K562 (cell line): ENCODE measurements around the gene TSC22D2. TPM values are rescaled to one million over a fixed set of nuclear protein-coding genes. Genes with fewer than 3 reads are reported as not detected.
A peak's percentile ranks its signal among the peaks of the same experiment; 100 is the strongest.

ENCODE experiments used
- ATAC-seq: fragments of 200-7000 bp; cut with Tn5 transposase; 3 replicates; pipeline ENCODE4 v1.9.1; 2020; ENCODE audit warnings: moderate library complexity
- BruUV-seq: library from RNA; stranded (reverse); fragments of 400-500 nt; replicated peaks from 2 replicates; lab custom pipeline; 2021; lab: Mats Ljungman, UMichigan
- CTCF ChIA-PET: fragments of 300-600 bp; formaldehyde crosslinking; extraction: SDS; loops from one replicate; lab custom pipeline; 2021; ENCODE audit warnings: low intra/inter-chr PET ratio; lab: Yijun Ruan, JAX
- POLR2A ChIA-PET: fragments of 300-600, 350-650 bp; sonication (Branson Sonifier 250); formaldehyde crosslinking; extraction: SDS; loops from one replicate; lab custom pipeline; 2021; ENCODE audit warnings: antibody characterized with exemption, inconsistent platforms; lab: Yijun Ruan, JAX
- DNase-seq, 4 experiments: peaks; one replicate each; pipeline versions ENCODE4 v3.0.0 to v3.0.0-alpha.2; 2011 to 2018; ENCODE audit warnings: low spot score in 3 of 4, mixed read lengths in 3 of 4; ENCODE audit errors: extremely low read depth in 1 of 4
- FAIRE-seq: peaks from 2 replicates; lab custom pipeline; 2011; peaks lifted over from hg19 to GRCh38; lab: Jason Lieb, UNC
- H2AFZ ChIP-seq: 2 replicates; pipeline ENCODE4 v1.6.0; 2011; ENCODE audit warnings: low read depth, low read length, control low read depth, inconsistent platforms
- H3K27ac ChIP-seq: fragments of 200-600 bp; 3 replicates; pipeline ENCODE4 v1.8.0; 2011; ENCODE audit warnings: low read depth, mild to moderate bottlenecking, control low read depth, inconsistent platforms, low read length, moderate library complexity, mixed read lengths; ENCODE audit errors: extremely low read depth
- H3K27me3 ChIP-seq, 2 experiments: fragments of 300-600 bp in 1 of 2; 2 replicates in 1 of 2; 3 replicates in 1 of 2; pipeline versions ENCODE4 v1.6.0 to v1.8.0; 2011; ENCODE audit warnings: inconsistent platforms in 2 of 2, low read length in 2 of 2, mild to moderate bottlenecking in 1 of 2, mixed read lengths in 1 of 2, moderate library complexity in 1 of 2; ENCODE audit not compliant: control insufficient read depth in 2 of 2, insufficient read depth in 2 of 2
- H3K36me3 ChIP-seq: fragments of 300-600 bp; 3 replicates; pipeline ENCODE4 v1.8.0; 2011; ENCODE audit warnings: mild to moderate bottlenecking, low read length, inconsistent platforms; ENCODE audit not compliant: control insufficient read depth, insufficient read depth
- H3K4me1 ChIP-seq, 2 experiments: fragments of 200-600 bp in 1 of 2; replicated peaks in 1 of 2; 2 replicates in 1 of 2; 3 replicates in 1 of 2; pipeline versions ENCODE4 v1.5.1 to v1.8.0; 2011; ENCODE audit warnings: inconsistent platforms in 2 of 2, low read length in 2 of 2, mild to moderate bottlenecking in 1 of 2, mixed read lengths in 1 of 2, moderate library complexity in 1 of 2; ENCODE audit not compliant: control insufficient read depth in 2 of 2, insufficient read depth in 2 of 2
- H3K4me2 ChIP-seq: 2 replicates; pipeline ENCODE4 v1.6.1; 2011; ENCODE audit warnings: low read length, control low read depth, inconsistent platforms, mixed read lengths; ENCODE audit not compliant: insufficient read depth
- H3K4me3 ChIP-seq: fragments of 200-600 bp; sonication (generic), shearing (Covaris generic); 2 replicates; pipeline ENCODE4 v1.5.1; 2016; ENCODE audit warnings: control low read depth, inconsistent platforms
- H3K79me2 ChIP-seq: fragments of 200-600 bp; 3 replicates; pipeline ENCODE4 v1.8.0; 2011; ENCODE audit warnings: low read length, inconsistent platforms; ENCODE audit not compliant: control insufficient read depth, insufficient read depth
- H3K9ac ChIP-seq, 2 experiments: 2 replicates each; pipeline versions ENCODE4 v1.6.0 to v1.6.1; 2011; ENCODE audit warnings: low read depth in 2 of 2, low read length in 2 of 2, control low read depth in 1 of 2, inconsistent platforms in 1 of 2, mild to moderate bottlenecking in 1 of 2, mixed read lengths in 1 of 2; ENCODE audit not compliant: insufficient read depth in 1 of 2
- H3K9me1 ChIP-seq: one replicate; pipeline ENCODE4 v1.6.0; 2011; ENCODE audit warnings: inconsistent platforms, mild to moderate bottlenecking, low read length, moderate library complexity; ENCODE audit not compliant: control insufficient read depth, insufficient read depth
- H3K9me3 ChIP-seq: replicated peaks from 2 replicates; pipeline ENCODE4 v1.5.1; 2011; ENCODE audit warnings: low read depth, low read length, inconsistent platforms; ENCODE audit not compliant: control insufficient read depth, insufficient read depth
- H4K20me1 ChIP-seq: replicated peaks from 2 replicates; pipeline ENCODE4 v1.6.1; 2011; ENCODE audit warnings: low read length, inconsistent platforms, mixed read lengths; ENCODE audit not compliant: control insufficient read depth, insufficient read depth
- EP300 ChIP-seq: IDR thresholded peaks from 2 replicates; pipeline ENCODE4 v1.6.1; 2012; ENCODE audit warnings: low read length, improper control_type of control experiment
- MAFG ChIP-seq: fragments of 450-650 bp; conservative IDR thresholded peaks from 2 replicates; pipeline ENCODE4 v1.6.1; 2016; ENCODE audit warnings: missing genetic modification characterization, missing compliant biosample characterization
- NFE2L1 ChIP-seq: fragments of 450-650 bp; IDR thresholded peaks from 2 replicates; pipeline ENCODE4 v1.6.1; 2016; ENCODE audit warnings: missing genetic modification characterization, low read depth, mild to moderate bottlenecking, missing compliant biosample characterization, moderate library complexity, borderline replicate concordance
- NR4A1 ChIP-seq, 2 experiments: fragments of 250-450 bp in 1 of 2; fragments of 450-650 bp in 1 of 2; sonication (Bioruptor Pico) in 1 of 2; IDR thresholded peaks; 2 replicates each; pipeline versions ENCODE4 v1.4.0 to v1.6.1; 2016 to 2020; ENCODE audit warnings: mild to moderate bottlenecking in 2 of 2, missing compliant biosample characterization in 1 of 2, missing genetic modification characterization in 1 of 2, moderate library complexity in 1 of 2
- RBM14 ChIP-seq: fragments of 200-400 bp; formaldehyde crosslinking; IDR thresholded peaks from 2 replicates; pipeline ENCODE4 v1.6.1; 2018; ENCODE audit warnings: low read depth, mild to moderate bottlenecking, low read length, moderate library complexity, borderline replicate concordance; ENCODE audit not compliant: insufficient read depth
- WGBS: fragments of 100-300 bp; shearing (Covaris generic); methylation state at CpG from one replicate; pipeline ENCODE4 v1.1.6; 2016; ENCODE audit warnings: low coverage, mixed read lengths; ENCODE audit not compliant: insufficient coverage; ENCODE audit errors: missing lambda C conversion rate; 5-methylcytosine and 5-hydroxymethylcytosine counted together
- in situ Hi-C: fragments of 300-500 bp; cut with MboI; formaldehyde crosslinking; loops from 4 replicates; pipeline ENCODE4 v1.15.0; 2018; ENCODE audit warnings: inconsistent platforms, mixed read lengths
- intact Hi-C: fragments of 100-400 bp; cut with micrococcal nuclease; formaldehyde crosslinking; loops from 2 replicates; pipeline ENCODE4 v1.14.2; 2022
- polyA plus RNA-seq, 8 experiments: library from polyadenylated mRNA; depleted of rRNA in 4 of 8; stranded (reverse) in 5 of 8; unstranded in 3 of 8; fragments of >200 nt; fragmentation: Nextera tagmentation in 2 of 8; fragmentation: Illumina TruSeq in 1 of 8; extraction: Ambion mirVana in 2 of 8; extraction: Trizol in 1 of 8; gene quantifications; 2 replicates each; pipeline versions ENCODE4 v1.2.1 to v1.2.3, GENCODE V29; 2011 to 2014; ENCODE audit warnings: inconsistent platforms in 1 of 8, missing spikeins in 1 of 8
- total RNA-seq, 7 experiments: library from RNA; depleted of rRNA in 6 of 7; stranded (reverse); fragments of >200 nt in 6 of 7; fragmentation: Illumina TruSeq in 2 of 7; extraction: Trizol in 2 of 7; gene quantifications; 2 replicates each; pipeline versions ENCODE4 v1.2.1 to v1.2.3, GENCODE V29; 2011 to 2021; ENCODE audit warnings: low replicate concordance in 1 of 7
- TF ChIP-seq, protein P1 (sequence below), 3 experiments: fragments of 200-800 bp in 1 of 3; sonication (Bioruptor generic) in 1 of 3; sonication (generic) in 1 of 3; formaldehyde crosslinking in 1 of 3; IDR thresholded peaks; 2 replicates each; pipeline versions ENCODE4 v1.6.1 to v1.8.0; 2016 to 2022; ENCODE audit warnings: mild to moderate bottlenecking in 2 of 3, missing compliant biosample characterization in 2 of 3, missing genetic modification characterization in 2 of 3, missing genetic modification reagents in 1 of 3
- TF ChIP-seq, protein P2 (sequence below), 2 experiments: IDR thresholded peaks in 1 of 2; conservative IDR thresholded peaks in 1 of 2; 2 replicates each; pipeline ENCODE4 v1.6.1; 2016; ENCODE audit warnings: low read depth in 2 of 2, mild to moderate bottlenecking in 1 of 2, missing compliant biosample characterization in 1 of 2, missing genetic modification characterization in 1 of 2, moderate library complexity in 1 of 2
- TF ChIP-seq, protein P3 (sequence below): fragments of 450-650 bp; conservative IDR thresholded peaks from 2 replicates; pipeline ENCODE4 v1.6.1; 2016; ENCODE audit warnings: missing genetic modification characterization, low read depth, mild to moderate bottlenecking, control low read depth, missing compliant biosample characterization

The TSC22D2 gene
- total and polyA plus RNA-seq, 9 of the 15 experiments (the other 6 are each of a cell fraction or from before 2014, with no cell fraction given): 5.5 to 44.0 (median 19.3) TPM

DNA sequence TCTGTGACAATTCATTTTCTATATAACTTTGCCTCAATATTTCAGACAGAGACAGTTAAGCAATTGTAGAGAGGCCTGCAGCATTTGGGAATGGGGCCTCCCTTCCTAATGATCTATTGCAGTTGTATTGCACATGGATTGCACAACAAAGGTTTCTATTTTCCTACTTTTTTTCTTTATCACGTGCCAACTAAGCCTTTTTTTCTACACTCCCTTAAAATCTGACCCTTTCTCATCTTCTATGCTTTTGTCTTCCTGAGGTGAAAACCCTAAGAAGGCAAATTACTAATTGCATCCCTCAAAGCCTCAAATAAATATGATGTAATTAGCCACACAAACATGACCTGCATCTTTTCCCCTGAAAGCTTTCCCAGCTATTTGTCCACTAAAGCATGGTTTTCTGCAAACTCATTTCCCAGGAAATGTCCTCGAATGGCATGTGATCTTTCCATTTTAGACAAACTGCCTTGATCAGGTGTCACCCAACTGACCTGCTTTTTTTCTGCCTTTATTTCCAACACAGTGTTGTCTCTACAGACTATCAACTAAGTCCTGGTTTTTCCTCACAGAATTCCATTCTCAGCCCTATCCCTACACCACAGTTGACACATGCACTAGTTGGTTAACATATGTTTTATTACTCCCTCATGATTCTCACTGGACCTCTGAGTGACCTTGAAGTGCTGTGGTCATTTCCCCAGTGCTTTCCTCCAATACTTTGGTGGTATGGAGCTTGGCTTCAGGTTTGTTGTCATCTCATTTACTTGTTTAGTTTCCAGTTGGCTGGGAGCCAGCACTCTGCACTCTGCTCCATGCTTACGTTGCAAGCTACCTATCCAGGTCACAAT lies 31.9 kb upstream of the TSC22D2 start:
- intact Hi-C loops: no loop called here
- Histone ChIP-seq H3K9ac (no peak overlapping the region), H3K9me3 (no peaks in the 10 kb centered on the region), H3K79me2 (no peaks in the 10 kb centered on the region), H3K27me3 (no peaks in the 10 kb centered on the region), H3K4me1 (peaks cover 0 to 13% of the 10 kb centered on the region in 2 experiments; a peak in 3 of 5 replicates), H3K4me2 (no peak overlapping the region), H3K4me3 (no peak overlapping the region), H4K20me1 (no peaks in the 10 kb centered on the region), H2AFZ (peak overlapping the region; percentile 69), H3K9me1 (no peaks in the 10 kb centered on the region), H3K27ac (peak overlapping the region; percentile 49; the same call in 1 of the 3 replicates), H3K36me3 (no peaks in the 10 kb centered on the region)
- no TSS peak for BruUV-seq
- FAIRE-seq (peak; percentile 40), ATAC-seq (peak; percentile 27), DNase-seq (peak in 1 of 4 experiments; percentile 45)
- POLR2A ChIA-PET: interaction anchor here (0.9 to 1.2 kb wide), 3 partner anchors 9 to 32 kb away, joined by 4 to 6 read pairs (median 5); partner anchors contain the start of gene TSC22D2
- CTCF ChIA-PET: no interaction called here
- in situ Hi-C loops: no loop called here
- WGBS: 6% methylated on average over 3 of the region's 3 CpGs
- TF ChIP-seq, protein P1, sequence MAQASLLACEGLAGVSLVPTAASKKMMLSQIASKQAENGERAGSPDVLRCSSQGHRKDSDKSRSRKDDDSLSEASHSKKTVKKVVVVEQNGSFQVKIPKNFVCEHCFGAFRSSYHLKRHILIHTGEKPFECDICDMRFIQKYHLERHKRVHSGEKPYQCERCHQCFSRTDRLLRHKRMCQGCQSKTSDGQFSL (CRISPR knock-in tag; IDR thresholded peaks at IDR 0.05): no peak
- TF ChIP-seq, protein P1 (tag; IDR thresholded peaks at IDR 0.05): peak in 1 of 2 experiments; percentile 49; a peak in 1 of 4 replicates
- TF ChIP-seq, protein P2, sequence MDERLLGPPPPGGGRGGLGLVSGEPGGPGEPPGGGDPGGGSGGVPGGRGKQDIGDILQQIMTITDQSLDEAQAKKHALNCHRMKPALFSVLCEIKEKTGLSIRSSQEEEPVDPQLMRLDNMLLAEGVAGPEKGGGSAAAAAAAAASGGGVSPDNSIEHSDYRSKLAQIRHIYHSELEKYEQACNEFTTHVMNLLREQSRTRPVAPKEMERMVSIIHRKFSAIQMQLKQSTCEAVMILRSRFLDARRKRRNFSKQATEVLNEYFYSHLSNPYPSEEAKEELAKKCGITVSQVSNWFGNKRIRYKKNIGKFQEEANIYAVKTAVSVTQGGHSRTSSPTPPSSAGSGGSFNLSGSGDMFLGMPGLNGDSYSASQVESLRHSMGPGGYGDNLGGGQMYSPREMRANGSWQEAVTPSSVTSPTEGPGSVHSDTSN (CRISPR knock-in tag; IDR thresholded peaks at IDR 0.05; ENCODE audit: low read depth): no peak
- TF ChIP-seq, protein P2 (tag; conservative IDR thresholded peaks at IDR 0.05; ENCODE audit: low read depth): peak; percentile 78
- TF ChIP-seq NR4A1 (CRISPR knock-in tag; IDR thresholded peaks at IDR 0.05) (no peak), NR4A1 (tag; IDR thresholded peaks at IDR 0.05) (peak; percentile 48; the same call in 1 of the 2 replicates), MAFG (peak; percentile 73), EP300 (peak; percentile 38), RBM14 (no peak), NFE2L1 (tag) (0 out of 2 replicates have a peak, but pooled peaks have one; percentile 10)
- TF ChIP-seq, protein P3, sequence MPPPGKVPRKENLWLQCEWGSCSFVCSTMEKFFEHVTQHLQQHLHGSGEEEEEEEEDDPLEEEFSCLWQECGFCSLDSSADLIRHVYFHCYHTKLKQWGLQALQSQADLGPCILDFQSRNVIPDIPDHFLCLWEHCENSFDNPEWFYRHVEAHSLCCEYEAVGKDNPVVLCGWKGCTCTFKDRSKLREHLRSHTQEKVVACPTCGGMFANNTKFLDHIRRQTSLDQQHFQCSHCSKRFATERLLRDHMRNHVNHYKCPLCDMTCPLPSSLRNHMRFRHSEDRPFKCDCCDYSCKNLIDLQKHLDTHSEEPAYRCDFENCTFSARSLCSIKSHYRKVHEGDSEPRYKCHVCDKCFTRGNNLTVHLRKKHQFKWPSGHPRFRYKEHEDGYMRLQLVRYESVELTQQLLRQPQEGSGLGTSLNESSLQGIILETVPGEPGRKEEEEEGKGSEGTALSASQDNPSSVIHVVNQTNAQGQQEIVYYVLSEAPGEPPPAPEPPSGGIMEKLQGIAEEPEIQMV (tag): peak; percentile 70; the same call in 1 of the 2 replicates
